Superior temporal gyrus (tissue), 1 donor: Measurements from ENCODE around the gene SYNGAP1.

ENCODE experiments used
- DNase-seq: peaks from one replicate; pipeline ENCODE4 v3.0.0-alpha.2; 2016; ENCODE audit errors: extremely low spot score

SYNGAP1 gene

GRCh38 chr6:33404884-33405283 lies 15.0 kb upstream of the SYNGAP1 start:
- no peak for DNase-seq

GRCh38 chr6:33405386-33405940 lies 14.4 kb upstream of the SYNGAP1 start:
- no peak for DNase-seq

DNA sequence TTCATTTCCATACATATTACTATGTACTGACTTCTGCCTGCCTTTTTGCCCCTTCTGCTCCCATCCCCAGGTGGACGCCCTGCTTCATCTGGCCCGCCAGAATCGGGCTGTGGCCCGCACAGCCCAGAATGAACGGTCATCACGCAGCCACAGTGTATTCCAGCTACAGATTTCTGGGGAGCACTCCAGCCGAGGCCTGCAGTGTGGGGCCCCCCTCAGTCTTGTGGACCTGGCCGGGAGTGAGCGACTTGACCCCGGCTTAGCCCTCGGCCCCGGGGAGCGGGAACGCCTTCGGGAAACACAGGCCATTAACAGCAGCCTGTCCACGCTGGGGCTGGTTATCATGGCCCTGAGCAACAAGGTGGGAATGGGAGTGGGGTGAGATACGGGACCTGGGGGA lies 13.7 kb upstream of the SYNGAP1 start:
- DNase-seq = no peak

DNA sequence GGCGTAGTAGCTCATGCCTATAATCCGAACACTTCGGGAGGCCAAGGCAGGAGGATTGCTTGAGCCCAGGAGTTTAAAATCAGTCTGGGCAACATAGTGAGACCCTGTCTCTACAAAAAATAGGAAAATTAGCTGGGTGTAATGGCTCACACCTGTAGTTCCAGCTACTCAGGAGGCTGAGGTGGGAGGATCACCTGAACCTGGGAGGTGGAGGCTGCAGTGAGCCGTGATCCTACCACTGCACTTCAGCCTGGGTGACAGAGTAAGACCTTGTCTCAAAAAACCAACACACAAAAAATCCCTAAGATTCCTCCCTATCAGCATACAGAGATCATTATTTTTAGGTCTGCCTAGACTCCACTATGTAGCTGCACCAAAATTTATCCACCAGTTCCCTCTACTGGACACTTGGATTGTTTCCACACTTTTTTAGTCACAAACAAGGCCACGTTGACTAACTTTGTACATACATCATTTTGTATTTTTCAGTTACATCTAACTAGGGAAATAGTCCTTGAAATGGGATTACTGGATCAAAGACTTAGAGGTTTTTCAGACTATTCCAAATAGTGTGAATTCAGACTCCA lies 12.6 kb upstream of the SYNGAP1 start:
- no peak for DNase-seq

- peak; percentile 95 for DNase-seq
These were observed 9.7 kb upstream of the SYNGAP1 start for GRCh38 chr6:33410050-33410710.

- DNase-seq = no peak
These were observed 8.9 kb upstream of the SYNGAP1 start, which contains the start of gene PHF1 for GRCh38 chr6:33410711-33411631. Gene PHF1 (plus strand): TSS chr6:33411014. CDS start chr6:33412264, 1,250 bp downstream.

GRCh38 chr6:33411632-33412005 lies 8.2 kb upstream of the SYNGAP1 start:
- no peak for DNase-seq

GRCh38 chr6:33412140-33413009 lies 7.5 kb upstream of the SYNGAP1 start:
- DNase-seq = no peak

GRCh38 chr6:33413241-33414120 lies 6.4 kb upstream of the SYNGAP1 start:
- no peak for DNase-seq

DNA sequence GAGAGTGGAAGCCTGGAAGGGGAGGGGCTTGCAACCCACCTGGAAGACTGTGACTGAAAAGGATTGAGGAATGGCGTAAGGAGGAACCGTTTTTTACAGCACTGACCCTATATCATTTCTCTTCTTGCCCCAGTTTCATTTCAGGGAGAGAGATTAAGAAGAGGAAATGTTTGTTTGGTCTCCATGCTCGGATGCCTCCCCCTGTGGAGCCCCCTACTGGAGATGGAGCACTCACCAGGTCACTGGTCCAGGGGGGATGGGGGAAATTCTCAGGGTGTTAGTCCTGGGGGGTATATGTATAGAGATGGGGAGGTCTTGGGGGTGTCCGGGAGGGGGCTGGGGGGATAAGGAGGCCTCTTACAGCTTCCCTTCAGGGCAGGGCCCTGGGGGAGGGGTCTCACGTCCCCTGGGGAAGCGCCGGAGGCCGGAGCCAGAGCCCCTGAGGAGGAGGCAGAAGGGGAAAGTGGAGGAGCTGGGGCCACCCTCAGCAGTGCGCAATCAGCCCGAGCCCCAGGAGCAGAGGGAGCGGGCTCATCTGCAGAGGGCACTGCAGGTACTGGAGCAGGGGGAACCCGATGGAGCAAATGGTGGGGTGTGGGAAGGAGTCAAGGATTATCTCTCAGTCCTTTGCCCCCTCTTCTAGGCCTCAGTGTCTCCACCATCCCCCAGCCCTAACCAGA lies 5.1 kb upstream of the SYNGAP1 start:
- no peak for DNase-seq

- no peak for DNase-seq
These were observed 4.0 kb upstream of the SYNGAP1 start for GRCh38 chr6:33415831-33416230.

GRCh38 chr6:33416386-33417127 lies 3.3 kb upstream of the SYNGAP1 start:
- no peak for DNase-seq

DNA sequence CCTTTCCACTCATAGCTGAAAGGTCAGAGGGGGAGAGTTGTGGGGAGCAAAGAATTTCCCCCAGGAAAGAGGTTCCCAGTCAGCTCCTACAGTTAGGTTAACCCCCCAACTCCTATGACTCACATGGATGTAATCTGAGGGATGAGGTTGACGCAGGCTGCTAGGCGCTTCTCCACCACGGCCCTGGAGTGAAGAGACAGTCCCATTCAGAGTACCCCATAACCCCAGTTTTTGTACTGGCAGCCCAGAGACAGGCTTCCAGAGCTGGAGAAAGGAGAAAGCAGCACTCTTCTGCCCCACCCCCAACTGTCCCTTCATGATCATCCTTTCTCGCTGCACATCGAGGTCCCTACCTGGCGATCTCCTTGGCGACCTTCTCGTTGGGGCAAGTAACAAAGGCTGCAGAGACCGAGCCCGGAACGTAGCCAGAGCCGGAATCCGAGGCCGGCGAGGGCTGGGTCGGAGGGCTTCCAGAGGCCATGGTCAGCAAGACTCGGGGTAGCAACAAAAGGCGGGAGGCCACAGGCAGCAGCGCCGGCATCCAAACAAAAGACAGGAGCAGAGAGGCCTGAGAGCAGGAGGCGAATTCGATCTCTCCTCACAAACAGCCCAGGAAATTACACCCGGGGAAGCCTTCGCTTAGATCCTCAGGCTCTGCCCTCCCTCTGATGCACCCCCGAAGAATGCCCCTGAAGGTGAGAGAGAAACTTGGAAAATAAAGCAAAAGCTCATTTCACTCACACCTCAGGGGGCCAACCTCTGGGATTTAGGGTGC lies 2.5 kb upstream of the SYNGAP1 start:
- DNase-seq = no peak

DNA sequence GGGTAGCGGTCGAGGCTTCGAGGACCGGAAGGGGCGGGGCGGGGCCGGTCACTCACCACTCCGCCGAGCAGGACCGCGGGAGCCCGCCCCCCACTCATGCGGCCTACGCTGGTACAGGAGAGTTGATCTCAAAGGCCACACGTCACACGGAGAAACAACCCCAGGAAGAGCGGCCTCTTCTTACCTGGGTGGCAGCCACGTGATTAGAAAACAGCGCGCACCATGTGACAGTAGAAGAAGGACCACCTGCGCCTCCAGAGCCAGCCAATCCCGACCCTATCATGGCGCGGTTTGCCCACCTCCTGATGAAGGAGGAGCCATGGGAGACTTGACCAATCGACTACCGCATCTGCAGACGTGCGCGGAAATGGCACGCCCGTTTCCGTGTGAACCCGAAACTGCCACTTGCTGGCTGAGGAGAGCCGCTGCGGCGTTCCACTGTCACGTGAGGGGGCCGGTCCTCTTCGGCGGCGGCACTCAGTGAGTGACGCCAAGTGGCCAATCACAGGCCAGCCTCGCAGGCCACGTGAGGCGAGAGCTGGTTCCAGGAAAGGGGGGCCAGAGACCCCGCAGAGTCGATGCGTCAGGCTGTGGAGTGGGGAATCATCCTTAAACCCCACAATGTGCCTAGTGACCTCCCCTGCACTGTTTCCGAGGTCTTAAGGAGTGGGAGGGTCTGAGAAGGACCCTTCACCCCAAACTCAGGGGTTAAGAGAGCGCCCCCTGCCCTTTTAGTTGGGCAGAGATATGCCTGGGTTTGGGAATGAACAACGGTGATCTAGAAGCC lies 1.8 kb upstream of the SYNGAP1 start, which contains the start of gene CUTA:
CUTA (minus strand) TSS at position 205 of the 787 bp plus-strand sequence; CDS start at position 98, 107 bp downstream.
- peak; percentile 100 for DNase-seq

- DNase-seq = no peak
These were observed 1.1 kb upstream of the SYNGAP1 start for GRCh38 chr6:33418690-33419291.

DNA sequence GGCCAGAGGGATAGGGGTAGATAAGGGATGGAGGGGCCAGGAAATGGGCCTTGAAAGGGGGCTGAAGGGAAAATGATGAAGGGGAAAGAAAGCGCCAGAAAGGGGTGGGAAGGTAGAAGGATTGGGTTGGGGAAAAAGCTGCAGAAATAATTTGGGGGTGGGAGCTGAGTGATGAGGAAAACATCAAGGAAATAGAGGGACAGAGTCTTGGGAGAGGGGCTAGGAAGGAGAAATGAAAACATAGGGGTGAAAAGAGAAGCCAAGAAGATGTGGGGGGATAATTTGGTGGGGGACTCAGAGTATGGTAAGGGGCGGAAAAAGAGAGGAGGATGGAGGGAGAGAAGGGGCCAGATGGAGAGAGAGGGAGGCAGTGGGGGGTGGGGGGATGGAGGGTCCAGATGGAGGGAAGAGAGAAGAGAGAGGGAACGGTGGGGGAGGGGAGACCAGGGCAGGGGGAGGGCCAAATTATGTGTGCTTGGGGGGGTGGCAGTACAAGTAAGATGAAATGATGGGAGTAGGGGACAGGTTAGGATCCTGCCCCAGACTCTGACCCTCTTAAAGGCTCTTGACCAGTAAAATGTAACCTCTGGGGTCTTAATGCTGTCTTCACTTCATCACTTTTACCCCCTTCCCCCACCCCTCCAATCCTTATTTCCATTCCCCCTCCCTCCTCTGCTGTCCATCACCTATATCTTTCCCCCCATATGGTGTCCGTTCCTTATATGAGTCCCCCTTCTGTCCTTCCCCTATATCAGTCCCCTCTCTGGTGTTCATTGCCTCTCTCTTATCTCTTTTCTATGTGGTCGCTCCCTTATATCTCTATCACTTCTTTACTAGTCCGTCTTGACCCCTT lies 852 bp downstream of the SYNGAP1 start:
- DNase-seq = no peak
